ENCODE data around the gene ITGB1. TPM values are rescaled to one million over a fixed set of nuclear protein-coding genes. Genes with fewer than 3 reads are reported as not detected.
A peak's percentile ranks its signal among the peaks of the same experiment; 100 is the strongest.

The ITGB1 gene
- total and polyA plus RNA-seq, 9 of the 15 experiments (the other 6 are each of a cell fraction or from before 2014, with no cell fraction given) = 40.2 to 194 (median 155) TPM

GRCh38 chr10:32957341-32958084 is 517 bp downstream of the ITGB1 start (continued):
- TF ChIP-seq, protein P1, sequence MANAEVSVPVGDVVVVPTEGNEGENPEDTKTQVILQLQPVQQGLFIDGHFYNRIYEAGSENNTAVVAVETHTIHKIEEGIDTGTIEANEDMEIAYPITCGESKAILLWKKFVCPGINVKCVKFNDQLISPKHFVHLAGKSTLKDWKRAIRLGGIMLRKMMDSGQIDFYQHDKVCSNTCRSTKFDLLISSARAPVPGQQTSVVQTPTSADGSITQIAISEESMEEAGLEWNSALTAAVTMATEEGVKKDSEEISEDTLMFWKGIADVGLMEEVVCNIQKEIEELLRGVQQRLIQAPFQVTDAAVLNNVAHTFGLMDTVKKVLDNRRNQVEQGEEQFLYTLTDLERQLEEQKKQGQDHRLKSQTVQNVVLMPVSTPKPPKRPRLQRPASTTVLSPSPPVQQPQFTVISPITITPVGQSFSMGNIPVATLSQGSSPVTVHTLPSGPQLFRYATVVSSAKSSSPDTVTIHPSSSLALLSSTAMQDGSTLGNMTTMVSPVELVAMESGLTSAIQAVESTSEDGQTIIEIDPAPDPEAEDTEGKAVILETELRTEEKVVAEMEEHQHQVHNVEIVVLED (CRISPR knock-in tag; IDR thresholded peaks at IDR 0.05) = no peak
- TF ChIP-seq, protein P2, sequence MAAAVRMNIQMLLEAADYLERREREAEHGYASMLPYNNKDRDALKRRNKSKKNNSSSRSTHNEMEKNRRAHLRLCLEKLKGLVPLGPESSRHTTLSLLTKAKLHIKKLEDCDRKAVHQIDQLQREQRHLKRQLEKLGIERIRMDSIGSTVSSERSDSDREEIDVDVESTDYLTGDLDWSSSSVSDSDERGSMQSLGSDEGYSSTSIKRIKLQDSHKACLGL (CRISPR knock-in tag; IDR thresholded peaks at IDR 0.05; ENCODE audit: borderline replicate concordance, poor library complexity, severe bottlenecking) = no peak
- TF ChIP-seq VEZF1 (CRISPR knock-in tag; IDR thresholded peaks at IDR 0.05) = no peak; the same call in 1 of the 2 replicates
- TF ChIP-seq, protein P3, sequence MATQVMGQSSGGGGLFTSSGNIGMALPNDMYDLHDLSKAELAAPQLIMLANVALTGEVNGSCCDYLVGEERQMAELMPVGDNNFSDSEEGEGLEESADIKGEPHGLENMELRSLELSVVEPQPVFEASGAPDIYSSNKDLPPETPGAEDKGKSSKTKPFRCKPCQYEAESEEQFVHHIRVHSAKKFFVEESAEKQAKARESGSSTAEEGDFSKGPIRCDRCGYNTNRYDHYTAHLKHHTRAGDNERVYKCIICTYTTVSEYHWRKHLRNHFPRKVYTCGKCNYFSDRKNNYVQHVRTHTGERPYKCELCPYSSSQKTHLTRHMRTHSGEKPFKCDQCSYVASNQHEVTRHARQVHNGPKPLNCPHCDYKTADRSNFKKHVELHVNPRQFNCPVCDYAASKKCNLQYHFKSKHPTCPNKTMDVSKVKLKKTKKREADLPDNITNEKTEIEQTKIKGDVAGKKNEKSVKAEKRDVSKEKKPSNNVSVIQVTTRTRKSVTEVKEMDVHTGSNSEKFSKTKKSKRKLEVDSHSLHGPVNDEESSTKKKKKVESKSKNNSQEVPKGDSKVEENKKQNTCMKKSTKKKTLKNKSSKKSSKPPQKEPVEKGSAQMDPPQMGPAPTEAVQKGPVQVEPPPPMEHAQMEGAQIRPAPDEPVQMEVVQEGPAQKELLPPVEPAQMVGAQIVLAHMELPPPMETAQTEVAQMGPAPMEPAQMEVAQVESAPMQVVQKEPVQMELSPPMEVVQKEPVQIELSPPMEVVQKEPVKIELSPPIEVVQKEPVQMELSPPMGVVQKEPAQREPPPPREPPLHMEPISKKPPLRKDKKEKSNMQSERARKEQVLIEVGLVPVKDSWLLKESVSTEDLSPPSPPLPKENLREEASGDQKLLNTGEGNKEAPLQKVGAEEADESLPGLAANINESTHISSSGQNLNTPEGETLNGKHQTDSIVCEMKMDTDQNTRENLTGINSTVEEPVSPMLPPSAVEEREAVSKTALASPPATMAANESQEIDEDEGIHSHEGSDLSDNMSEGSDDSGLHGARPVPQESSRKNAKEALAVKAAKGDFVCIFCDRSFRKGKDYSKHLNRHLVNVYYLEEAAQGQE (IDR thresholded peaks at IDR 0.05; ENCODE audit: borderline replicate concordance) = peak; percentile 48
- TF ChIP-seq, protein P3 (CRISPR knock-in tag; IDR thresholded peaks at IDR 0.05; ENCODE audit: low read depth) = peak; percentile 65; the same call in 1 of the 2 replicates
- TF ChIP-seq ZNF23 (CRISPR knock-in tag; IDR thresholded peaks at IDR 0.05) = no peak
- no peak for TF ChIP-seq CAMTA2 (CRISPR knock-in tag; conservative IDR thresholded peaks at IDR 0.05)
- no peak for TF ChIP-seq CHD4 (IDR thresholded peaks at IDR 0.05; ENCODE audit: insufficient read depth, insufficient replicate concordance, low read depth, low read length, poor library complexity, severe bottlenecking)
- no peak for TF ChIP-seq ZNF133 (CRISPR knock-in tag; IDR thresholded peaks at IDR 0.05)
- no peak for TF ChIP-seq CEBPB (tag; IDR thresholded peaks at IDR 0.05)
- TF ChIP-seq TARDBP (IDR thresholded peaks at IDR 0.05) = no peak
- TF ChIP-seq SRSF7 (optimal IDR thresholded peaks at IDR 0.05; ENCODE audit: low read depth, low read length) = no peak
- no peak for TF ChIP-seq MED1 (CRISPR knock-in tag; IDR thresholded peaks at IDR 0.05; ENCODE audit: borderline replicate concordance)
- TF ChIP-seq CCNT2 (IDR thresholded peaks at IDR 0.05; ENCODE audit: borderline replicate concordance, extremely low read depth, insufficient read length, low read depth, low read length) = peak; percentile 77
- TF ChIP-seq SNIP1 (IDR thresholded peaks at IDR 0.05; ENCODE audit: low read depth) = no peak
